ENCODE data around the gene SYNGR2.
A peak's percentile ranks its signal among the peaks of the same experiment; 100 is the strongest.

The SYNGR2 gene

DNA sequence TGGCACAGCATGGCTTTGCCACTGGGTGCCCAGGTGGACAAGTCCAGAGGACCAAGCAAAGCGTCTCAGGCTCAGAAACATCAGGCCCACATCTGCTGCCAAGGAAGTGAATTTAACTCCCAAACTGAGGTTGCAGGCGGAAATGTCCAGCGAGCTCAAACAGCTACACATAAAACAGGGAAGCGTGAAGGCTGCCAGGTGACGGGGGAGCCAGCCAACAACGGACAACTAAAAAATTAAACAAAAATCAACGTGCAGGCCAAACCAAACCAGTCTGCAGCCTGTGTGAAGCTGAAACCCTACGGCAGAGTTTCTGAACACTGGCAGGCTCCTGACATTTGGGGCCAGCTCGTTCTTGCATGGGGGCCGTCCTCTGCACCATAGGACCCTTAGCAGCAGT, 16.0 kb downstream of the SYNGR2 start:
- no peaks in the 10 kb centered on the region for H3K27me3 ChIP-seq (ENCODE audit: control insufficient read depth in 5 of 5, insufficient read depth in 4 of 5, low read length in 5 of 5)
- no peak overlapping the region for H3K4me3 ChIP-seq (ENCODE audit: low read depth in 1 of 5, low read length in 5 of 5)
- no peak overlapping the region for H3K9ac ChIP-seq (ENCODE audit: low read length in 5 of 5)
- no peaks in the 10 kb centered on the region for H3K36me3 ChIP-seq (ENCODE audit: control insufficient read depth in 5 of 5, insufficient read depth in 5 of 5, low read length in 5 of 5)
- no peaks in the 10 kb centered on the region for H3K9me3 ChIP-seq (ENCODE audit: control insufficient read depth in 5 of 5, low read length in 5 of 5)
- H3K4me1 ChIP-seq (ENCODE audit: control insufficient read depth in 5 of 5, insufficient read depth in 5 of 5, low read length in 5 of 5), result peaks cover 0 to 26% (median 21%) of the 10 kb centered on the region in 5 donors
- H3K27ac ChIP-seq (ENCODE audit: low read depth, low read length), result no peak overlapping the region

GRCh38 chr17:78184868-78185267, 16.5 kb downstream of the SYNGR2 start:
- H3K4me1 ChIP-seq (ENCODE audit: control insufficient read depth in 5 of 5, insufficient read depth in 5 of 5, low read length in 5 of 5), result peaks cover 0 to 26% (median 21%) of the 10 kb centered on the region in 5 donors
- H3K9ac ChIP-seq (ENCODE audit: low read length in 5 of 5), result no peak overlapping the region
- H3K36me3 ChIP-seq (ENCODE audit: control insufficient read depth in 5 of 5, insufficient read depth in 5 of 5, low read length in 5 of 5), result no peaks in the 10 kb centered on the region
- no peaks in the 10 kb centered on the region for H3K9me3 ChIP-seq (ENCODE audit: control insufficient read depth in 5 of 5, low read length in 5 of 5)
- H3K4me3 ChIP-seq (ENCODE audit: low read depth in 1 of 5, low read length in 5 of 5), result no peak overlapping the region
- no peak overlapping the region for H3K27ac ChIP-seq (ENCODE audit: low read depth, low read length)
- no peaks in the 10 kb centered on the region for H3K27me3 ChIP-seq (ENCODE audit: control insufficient read depth in 5 of 5, insufficient read depth in 4 of 5, low read length in 5 of 5)

DNA sequence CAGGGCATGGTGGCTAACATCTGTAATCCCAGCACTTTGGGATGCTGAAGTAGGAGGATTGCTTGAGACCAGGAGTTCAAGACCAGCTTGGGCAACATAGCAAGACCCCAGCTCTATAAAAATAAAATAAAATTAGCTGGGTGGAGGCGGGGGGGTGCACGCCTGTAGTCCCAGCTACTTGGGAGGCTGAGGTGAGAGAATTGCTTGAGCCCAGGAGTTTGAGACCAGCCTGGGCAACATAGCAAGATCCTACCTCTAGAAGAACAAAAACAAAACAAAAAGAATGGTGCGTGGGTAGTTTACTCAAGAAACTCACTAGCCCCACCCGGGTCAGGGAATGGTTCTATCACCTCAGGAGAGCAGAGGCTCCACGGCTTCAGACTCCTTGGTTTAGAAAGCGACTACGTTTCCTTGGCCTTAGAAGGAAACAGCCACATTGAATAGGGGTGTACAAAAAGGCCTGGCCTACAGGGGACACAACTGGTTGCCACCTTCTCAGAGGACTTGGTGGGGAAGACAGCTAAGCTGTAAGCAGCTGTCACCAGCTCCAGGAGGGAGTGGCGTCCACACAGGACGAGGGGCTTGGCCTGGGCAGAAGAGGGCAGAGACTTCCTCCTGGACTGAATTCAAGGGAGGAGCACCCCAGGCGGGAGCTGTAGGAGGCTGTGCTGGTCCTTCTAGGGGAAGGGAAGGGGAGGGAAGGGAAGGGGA, 17.8 kb downstream of the SYNGR2 start:
- Histone ChIP-seq H3K4me1 (ENCODE audit: control insufficient read depth in 5 of 5, insufficient read depth in 5 of 5, low read length in 5 of 5) (peaks cover 0 to 26% (median 21%) of the 10 kb centered on the region in 5 donors), H3K36me3 (ENCODE audit: control insufficient read depth in 5 of 5, insufficient read depth in 5 of 5, low read length in 5 of 5) (peaks cover 0 to 6% (median 5%) of the 10 kb centered on the region in 5 donors), H3K9me3 (ENCODE audit: control insufficient read depth in 5 of 5, low read length in 5 of 5) (no peaks in the 10 kb centered on the region), H3K4me3 (ENCODE audit: low read depth in 1 of 5, low read length in 5 of 5) (peak overlapping the region in 2 of 5 donors; percentile 35 to 57), H3K27ac (ENCODE audit: low read depth, low read length) (no peak overlapping the region), H3K27me3 (ENCODE audit: control insufficient read depth in 5 of 5, insufficient read depth in 4 of 5, low read length in 5 of 5) (no peaks in the 10 kb centered on the region), H3K9ac (ENCODE audit: low read length in 5 of 5) (no peak overlapping the region)

- Histone ChIP-seq H3K9me3 (ENCODE audit: control insufficient read depth in 5 of 5, low read length in 5 of 5) (no peaks in the 10 kb centered on the region), H3K4me1 (ENCODE audit: control insufficient read depth in 5 of 5, insufficient read depth in 5 of 5, low read length in 5 of 5) (peaks cover 0 to 26% (median 21%) of the 10 kb centered on the region in 5 donors), H3K27ac (ENCODE audit: low read depth, low read length) (peak within 1 kb of the TSS; percentile 37), H3K36me3 (ENCODE audit: control insufficient read depth in 5 of 5, insufficient read depth in 5 of 5, low read length in 5 of 5) (peaks cover 0 to 14% (median 6%) of the 10 kb centered on the region in 5 donors), H3K4me3 (ENCODE audit: low read depth in 1 of 5, low read length in 5 of 5) (peak within 1 kb of the TSS; percentile 58 to 90 (median 72)), H3K27me3 (ENCODE audit: control insufficient read depth in 5 of 5, insufficient read depth in 4 of 5, low read length in 5 of 5) (no peaks in the 10 kb centered on the region), H3K9ac (ENCODE audit: low read length in 5 of 5) (peak within 1 kb of the TSS in 2 of 5 donors; percentile 43 to 52)
Observed at GRCh38 chr17:78186692-78187595, 18.6 kb downstream of the SYNGR2 start, which contains the start of the genes AFMID and TK1. TSS of gene AFMID (plus strand) at chr17:78187362. CDS start at chr17:78187371, 9 bp downstream. TSS of gene TK1 (minus strand) at chr17:78187052. CDS start at chr17:78186994, 58 bp downstream.

DNA sequence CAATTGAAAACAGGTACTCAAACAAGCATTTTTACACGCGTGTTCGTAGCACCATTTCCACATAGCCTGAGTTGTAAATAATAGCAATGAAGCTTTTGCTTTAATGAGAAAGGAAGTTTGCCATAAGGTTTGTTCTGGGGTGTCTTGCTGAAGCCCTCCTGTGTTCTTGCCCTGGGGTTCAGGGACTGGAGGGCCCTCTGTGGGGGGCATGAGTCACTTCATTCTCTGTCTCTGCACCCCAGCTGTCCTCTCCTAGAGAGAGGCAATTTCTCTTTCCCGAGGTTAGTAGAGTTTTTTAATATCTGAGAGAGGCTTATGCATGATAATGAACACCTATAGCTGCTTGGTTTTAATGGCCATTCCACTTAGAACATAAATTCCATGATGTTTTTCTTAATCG, 28.3 kb downstream of the SYNGR2 start:
- peaks cover 0 to 24% (median 10%) of the 10 kb centered on the region in 5 donors for H3K4me1 ChIP-seq (ENCODE audit: control insufficient read depth in 5 of 5, insufficient read depth in 5 of 5, low read length in 5 of 5)
- no peaks in the 10 kb centered on the region for H3K9me3 ChIP-seq (ENCODE audit: control insufficient read depth in 5 of 5, low read length in 5 of 5)
- no peak overlapping the region for H3K27ac ChIP-seq (ENCODE audit: low read depth, low read length)
- peaks cover 0 to 14% (median 10%) of the 10 kb centered on the region in 5 donors for H3K36me3 ChIP-seq (ENCODE audit: control insufficient read depth in 5 of 5, insufficient read depth in 5 of 5, low read length in 5 of 5)
- H3K9ac ChIP-seq (ENCODE audit: low read length in 5 of 5), result no peak overlapping the region
- no peaks in the 10 kb centered on the region for H3K27me3 ChIP-seq (ENCODE audit: control insufficient read depth in 5 of 5, insufficient read depth in 4 of 5, low read length in 5 of 5)
- H3K4me3 ChIP-seq (ENCODE audit: low read depth in 1 of 5, low read length in 5 of 5), result no peak overlapping the region

DNA sequence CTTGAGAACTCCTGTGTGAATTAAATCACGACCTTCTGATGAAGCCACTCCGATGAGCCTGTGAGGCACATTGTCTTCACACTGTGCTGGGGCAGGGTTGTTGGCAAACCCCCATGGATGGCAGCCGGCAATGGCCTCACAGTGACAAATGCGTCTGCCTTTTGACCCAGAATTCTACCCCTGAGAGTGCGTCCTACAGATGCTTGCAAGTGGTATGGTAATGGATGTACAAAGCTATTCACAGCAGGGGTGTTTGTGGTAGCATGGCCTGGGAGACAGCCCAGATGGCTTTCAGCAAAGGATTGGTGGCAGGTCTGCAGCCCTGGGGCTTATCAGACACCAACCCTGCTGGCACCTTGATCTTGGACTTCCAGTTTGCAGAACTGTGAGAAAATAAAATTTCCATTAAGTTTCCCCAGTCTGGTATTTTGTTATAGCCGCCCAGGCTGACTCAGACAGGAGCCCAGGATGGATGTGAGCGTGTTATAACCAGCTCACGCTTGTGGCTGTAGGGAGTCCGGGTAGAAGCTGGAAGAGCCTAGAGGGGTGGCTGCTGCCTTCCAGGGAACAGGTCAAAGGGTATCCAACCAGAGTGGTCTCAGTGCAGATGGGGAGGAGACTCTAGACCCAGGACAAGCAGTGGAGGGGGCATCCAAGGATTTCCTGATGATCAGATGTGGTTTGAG, 28.9 kb downstream of the SYNGR2 start:
- peak overlapping the region in 1 of 5 donors; percentile 48 for H3K9ac ChIP-seq (ENCODE audit: low read length in 5 of 5)
- no peak overlapping the region for H3K27ac ChIP-seq (ENCODE audit: low read depth, low read length)
- no peaks in the 10 kb centered on the region for H3K9me3 ChIP-seq (ENCODE audit: control insufficient read depth in 5 of 5, low read length in 5 of 5)
- peaks cover 0 to 14% (median 9%) of the 10 kb centered on the region in 5 donors for H3K36me3 ChIP-seq (ENCODE audit: control insufficient read depth in 5 of 5, insufficient read depth in 5 of 5, low read length in 5 of 5)
- no peak overlapping the region for H3K4me3 ChIP-seq (ENCODE audit: low read depth in 1 of 5, low read length in 5 of 5)
- H3K27me3 ChIP-seq (ENCODE audit: control insufficient read depth in 5 of 5, insufficient read depth in 4 of 5, low read length in 5 of 5), result no peaks in the 10 kb centered on the region
- H3K4me1 ChIP-seq (ENCODE audit: control insufficient read depth in 5 of 5, insufficient read depth in 5 of 5, low read length in 5 of 5), result peaks cover 0 to 24% (median 10%) of the 10 kb centered on the region in 5 donors

GRCh38 chr17:78200451-78200850, 32.1 kb downstream of the SYNGR2 start:
- Histone ChIP-seq H3K9me3 (ENCODE audit: control insufficient read depth in 5 of 5, low read length in 5 of 5) (no peaks in the 10 kb centered on the region), H3K4me1 (ENCODE audit: control insufficient read depth in 5 of 5, insufficient read depth in 5 of 5, low read length in 5 of 5) (peaks cover 0 to 24% (median 10%) of the 10 kb centered on the region in 5 donors), H3K9ac (ENCODE audit: low read length in 5 of 5) (no peak overlapping the region), H3K4me3 (ENCODE audit: low read depth in 1 of 5, low read length in 5 of 5) (no peak overlapping the region), H3K27ac (ENCODE audit: low read depth, low read length) (no peak overlapping the region), H3K36me3 (ENCODE audit: control insufficient read depth in 5 of 5, insufficient read depth in 5 of 5, low read length in 5 of 5) (peaks cover 0 to 14% (median 12%) of the 10 kb centered on the region in 5 donors), H3K27me3 (ENCODE audit: control insufficient read depth in 5 of 5, insufficient read depth in 4 of 5, low read length in 5 of 5) (no peaks in the 10 kb centered on the region)

DNA sequence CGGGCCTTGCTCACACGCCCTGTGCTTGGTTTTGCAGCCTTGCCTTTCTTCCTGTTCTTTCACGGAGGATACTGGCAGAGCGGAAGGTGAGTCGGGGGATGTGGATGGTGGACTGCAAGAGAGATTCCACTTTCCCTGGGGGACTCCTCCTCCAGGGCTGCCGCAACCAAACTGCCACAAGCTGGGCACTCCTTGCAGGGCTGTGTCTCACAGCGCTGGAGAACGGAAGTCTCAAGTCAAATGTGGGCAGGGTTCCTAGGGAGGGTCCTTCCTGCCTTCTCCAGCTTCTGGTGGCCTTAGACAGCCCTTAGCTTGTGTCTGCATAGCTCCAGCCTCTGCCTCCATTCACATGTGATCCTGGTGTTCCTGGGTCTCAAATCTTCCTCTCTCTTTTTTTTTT, 34.3 kb downstream of the SYNGR2 start:
- Histone ChIP-seq H3K4me3 (ENCODE audit: low read depth in 1 of 5, low read length in 5 of 5) (no peak overlapping the region), H3K4me1 (ENCODE audit: control insufficient read depth in 5 of 5, insufficient read depth in 5 of 5, low read length in 5 of 5) (peaks cover 0 to 12% (median 0%) of the 10 kb centered on the region in 5 donors), H3K27ac (ENCODE audit: low read depth, low read length) (no peak overlapping the region), H3K36me3 (ENCODE audit: control insufficient read depth in 5 of 5, insufficient read depth in 5 of 5, low read length in 5 of 5) (peaks cover 0 to 15% (median 8%) of the 10 kb centered on the region in 5 donors), H3K27me3 (ENCODE audit: control insufficient read depth in 5 of 5, insufficient read depth in 4 of 5, low read length in 5 of 5) (no peaks in the 10 kb centered on the region), H3K9me3 (ENCODE audit: control insufficient read depth in 5 of 5, low read length in 5 of 5) (no peaks in the 10 kb centered on the region), H3K9ac (ENCODE audit: low read length in 5 of 5) (no peak overlapping the region)

GRCh38 chr17:78204387-78205123, 36.2 kb downstream of the SYNGR2 start:
- no peaks in the 10 kb centered on the region for H3K9me3 ChIP-seq (ENCODE audit: control insufficient read depth in 5 of 5, low read length in 5 of 5)
- H3K4me1 ChIP-seq (ENCODE audit: control insufficient read depth in 5 of 5, insufficient read depth in 5 of 5, low read length in 5 of 5), result peaks cover 0 to 2% (median 0%) of the 10 kb centered on the region in 5 donors
- H3K27me3 ChIP-seq (ENCODE audit: control insufficient read depth in 5 of 5, insufficient read depth in 4 of 5, low read length in 5 of 5), result no peaks in the 10 kb centered on the region
- no peak overlapping the region for H3K9ac ChIP-seq (ENCODE audit: low read length in 5 of 5)
- H3K27ac ChIP-seq (ENCODE audit: low read depth, low read length), result no peak overlapping the region
- no peak overlapping the region for H3K4me3 ChIP-seq (ENCODE audit: low read depth in 1 of 5, low read length in 5 of 5)
- H3K36me3 ChIP-seq (ENCODE audit: control insufficient read depth in 5 of 5, insufficient read depth in 5 of 5, low read length in 5 of 5), result peaks cover 0 to 15% (median 8%) of the 10 kb centered on the region in 5 donors

Data from subcutaneous abdominal adipose tissue (tissue), 5 donors.